ENCODE data around the gene TNS1.

Gene TNS1

DNA sequence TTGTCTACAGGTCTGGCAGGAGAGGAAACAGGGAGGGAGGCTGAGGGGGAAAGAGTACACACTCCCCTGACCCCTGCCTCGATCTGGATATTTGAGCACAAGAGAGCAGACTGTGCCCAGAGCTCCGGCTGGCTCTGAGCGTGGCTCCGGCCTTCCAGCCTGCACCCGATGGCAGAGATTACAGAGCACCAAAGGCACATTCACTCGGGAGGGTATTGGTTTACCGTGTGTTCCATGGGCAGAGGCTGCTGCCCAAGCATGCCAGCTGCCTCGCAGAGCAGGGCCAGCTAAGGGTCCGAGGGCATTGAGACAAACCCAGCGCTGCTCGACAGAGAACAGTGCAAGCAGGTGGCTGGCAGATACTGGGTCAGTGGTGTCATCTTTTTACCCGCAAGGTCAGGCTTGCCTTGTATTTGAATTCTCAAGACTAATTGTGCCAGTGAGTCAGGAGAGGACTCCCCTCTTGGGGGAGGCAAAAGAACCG lies 132.2 kb downstream of the TNS1 start:
- DNase-seq (ENCODE audit: low spot score) = no peak

- DNase-seq (ENCODE audit: low spot score) = no peak
These were observed 133.9 kb downstream of the TNS1 start for GRCh38 chr2:217868911-217869334.

GRCh38 chr2:217868265-217868892 lies 134.4 kb downstream of the TNS1 start:
- DNase-seq (ENCODE audit: low spot score) = no peak

- DNase-seq (ENCODE audit: low spot score) = no peak
These were observed 136.3 kb downstream of the TNS1 start for GRCh38 chr2:217866457-217866856.

- no peak for DNase-seq (ENCODE audit: low spot score)
These were observed 137.6 kb downstream of the TNS1 start for GRCh38 chr2:217864963-217865772.

- DNase-seq (ENCODE audit: low spot score) = no peak
These were observed 138.9 kb downstream of the TNS1 start for GRCh38 chr2:217863883-217864282.

- DNase-seq (ENCODE audit: low spot score) = no peak
These were observed 141.4 kb downstream of the TNS1 start for GRCh38 chr2:217861334-217861877.

DNA sequence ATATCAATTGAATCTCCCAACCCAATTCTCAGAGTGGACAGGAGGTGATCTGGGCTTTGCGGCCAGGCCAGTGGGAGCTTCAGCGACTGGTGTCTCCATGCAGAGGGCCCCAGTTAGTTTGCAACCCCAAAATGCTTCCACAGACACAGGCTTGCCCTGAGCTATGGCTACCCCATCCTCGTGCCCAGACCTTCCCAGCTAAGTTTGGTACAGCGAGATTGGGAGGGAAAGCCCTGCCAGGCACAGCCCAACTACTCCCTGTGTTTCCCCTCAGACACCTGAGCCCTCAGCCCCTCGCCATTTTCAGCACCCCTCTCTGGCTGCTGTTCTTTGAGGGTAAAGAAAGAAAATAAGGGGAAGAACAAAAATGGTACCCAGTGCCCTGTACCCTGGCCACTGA lies 142.9 kb downstream of the TNS1 start:
- no peak for DNase-seq (ENCODE audit: low spot score)

GRCh38 chr2:217858519-217859491 lies 144.0 kb downstream of the TNS1 start:
- no peak for DNase-seq (ENCODE audit: low spot score)

GRCh38 chr2:217857624-217858506 lies 144.9 kb downstream of the TNS1 start:
- no peak for DNase-seq (ENCODE audit: low spot score)

GRCh38 chr2:217856871-217857270 lies 145.9 kb downstream of the TNS1 start:
- no peak for DNase-seq (ENCODE audit: low spot score)

GRCh38 chr2:217856159-217856558 lies 146.6 kb downstream of the TNS1 start:
- DNase-seq (ENCODE audit: low spot score) = no peak

GRCh38 chr2:217854684-217855420 lies 147.9 kb downstream of the TNS1 start:
- no peak for DNase-seq (ENCODE audit: low spot score)

DNA sequence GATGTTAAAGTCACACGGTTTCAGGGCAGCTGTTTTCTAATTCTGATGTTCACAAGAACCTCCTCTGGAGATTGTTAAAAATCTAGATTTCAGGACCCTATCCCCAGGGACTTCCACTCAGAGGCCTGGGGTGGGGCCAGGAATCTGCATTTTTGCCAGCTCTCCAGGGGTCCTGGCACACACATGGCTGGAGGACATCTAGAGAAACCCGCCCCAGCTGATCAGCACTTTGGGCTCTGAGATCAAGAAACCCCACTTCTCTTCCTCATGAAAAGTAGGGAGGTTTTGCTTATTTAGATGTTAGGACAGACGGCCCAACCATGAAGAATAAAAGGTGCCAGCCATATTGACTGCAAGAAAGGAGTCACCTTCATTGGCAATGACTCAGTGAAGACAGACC lies 148.8 kb downstream of the TNS1 start:
- DNase-seq (ENCODE audit: low spot score) = no peak

GRCh38 chr2:217853301-217853881 lies 149.4 kb downstream of the TNS1 start:
- no peak for DNase-seq (ENCODE audit: low spot score)

DNA sequence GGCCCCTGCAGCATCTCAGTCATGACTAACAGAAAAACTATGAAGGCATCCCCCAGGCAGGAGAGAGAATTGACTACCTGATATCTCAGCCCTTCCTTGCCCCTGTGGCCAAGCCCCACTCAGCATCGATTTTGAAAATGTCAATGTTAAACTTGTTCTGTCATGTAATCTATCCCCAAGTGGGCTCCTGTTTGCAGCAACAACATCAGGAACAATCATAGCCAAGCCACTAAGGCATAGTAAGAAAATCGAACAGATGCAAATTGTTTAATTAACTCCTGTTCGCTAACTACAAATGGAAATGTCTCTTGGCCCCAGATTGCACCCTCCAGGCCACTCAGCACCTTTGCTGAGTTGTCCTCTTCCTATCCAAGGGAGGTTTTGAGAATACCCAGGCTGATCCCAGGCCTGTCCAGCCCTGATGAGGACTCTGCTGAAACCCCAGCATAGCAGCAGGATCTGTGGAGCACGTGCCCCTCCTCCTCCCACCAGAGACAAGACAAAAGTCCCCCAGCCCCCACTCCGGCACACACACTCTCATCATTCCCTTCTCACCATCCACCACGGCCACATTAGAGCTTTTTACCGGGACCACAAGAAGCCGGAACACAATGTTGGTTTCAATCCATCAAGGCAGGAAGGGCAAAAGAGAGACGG lies 150.1 kb downstream of the TNS1 start:
- no peak for DNase-seq (ENCODE audit: low spot score)

- no peak for DNase-seq (ENCODE audit: low spot score)
These were observed 151.4 kb downstream of the TNS1 start for GRCh38 chr2:217851191-217852020.

All from activated CD4-positive, alpha-beta T cell treated with anti-CD3 and anti-CD28 coated beads, Interleukin-2, Interleukin-4, amounts not matched to agents 100 ng/mL and 50 ng/mL, durations not matched to agents 16 hours and 8 hours (primary cell).